Peyer's patch (tissue), 4 donors: Measurements from ENCODE around the gene UNKL. TPM values are rescaled to one million over a fixed set of nuclear protein-coding genes. Genes with fewer than 3 reads are reported as not detected.

Experiments
- DNase-seq, 3 donors: peaks; one replicate each; pipeline ENCODE4 v3.0.0-alpha.2; 2017 to 2019
- H3K27ac ChIP-seq, 4 donors: fragments of 200-600 bp; sonication (generic); one replicate each; pipeline ENCODE4 v1.5.1; 2016 to 2019
- H3K27me3 ChIP-seq, 2 donors: fragments of 200-600 bp; sonication (generic); one replicate each; pipeline ENCODE4 v1.5.1; 2019
- H3K36me3 ChIP-seq, 3 donors: fragments of 200-600 bp; sonication (generic); one replicate each; pipeline ENCODE4 v1.5.1; 2016 to 2019
- H3K4me1 ChIP-seq, 4 donors: fragments of 200-600 bp; sonication (generic); one replicate each; pipeline ENCODE4 v1.5.1; 2016 to 2019
- H3K4me3 ChIP-seq, 4 donors: fragments of 200-600 bp; sonication (generic); 1 replicate in 3 of 4; 2 replicates in 1 of 4; pipeline ENCODE4 v1.5.1; 2016 to 2019; ENCODE audit warnings: mild to moderate bottlenecking in 1 of 4
- H3K9me3 ChIP-seq, 4 donors: fragments of 200-600 bp; sonication (generic); one replicate each; pipeline ENCODE4 v1.5.1; 2016 to 2019; ENCODE audit warnings: mild to moderate bottlenecking in 1 of 4
- CTCF ChIP-seq, 6 experiments: fragments of 450-650 bp in 4 of 6; fragments of 200-600 bp in 2 of 6; sonication (generic) in 1 of 6; IDR thresholded peaks; one replicate each; pipeline ENCODE4 v1.5.1; 2017 to 2019; ENCODE audit warnings: antibody characterized with exemption in 6 of 6, mild to moderate bottlenecking in 3 of 6, moderate library complexity in 1 of 6
- POLR2A ChIP-seq, 2 donors: fragments of 450-650 bp; IDR thresholded peaks; one replicate each; pipeline ENCODE4 v1.5.1; 2017; ENCODE audit warnings: antibody characterized with exemption in 2 of 2, mild to moderate bottlenecking in 2 of 2, moderate library complexity in 2 of 2
- total RNA-seq, 4 donors: library from RNA; depleted of rRNA; stranded (reverse); fragments of >200 nt; gene quantifications; one replicate each; pipeline ENCODE4 v1.1.0, GENCODE V29; 2016

UNKL gene
- total RNA-seq, 4 donors from 2014 or later: 10.9 to 113 (median 38.4) TPM

DNA sequence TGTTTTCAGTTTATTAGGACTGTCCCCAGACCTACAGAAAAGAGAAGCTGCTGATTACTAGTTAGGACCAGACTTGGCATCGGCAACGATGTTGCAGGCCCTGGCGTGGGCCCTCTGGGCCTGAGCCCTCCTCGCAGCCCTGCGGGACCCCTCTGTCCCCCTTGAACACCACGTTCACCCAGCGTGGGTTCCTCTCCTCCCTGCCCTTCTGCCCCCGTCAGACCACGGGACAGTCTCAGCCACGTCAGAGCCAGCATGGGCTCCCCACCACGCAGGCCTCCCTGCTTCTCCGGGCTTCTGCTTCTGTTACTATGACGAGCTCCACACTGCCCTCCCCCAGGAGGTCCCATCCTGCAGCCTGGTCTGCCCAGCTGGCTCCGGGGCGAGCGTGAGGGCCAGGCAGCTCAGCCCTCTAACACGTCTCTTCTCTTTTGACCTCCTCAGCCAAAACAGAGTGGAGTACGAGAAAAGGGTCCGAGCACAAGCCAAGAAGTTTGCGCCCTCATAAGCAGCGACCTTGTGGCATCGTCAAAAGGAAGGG is 90.1 kb downstream of the UNKL start:
- H3K36me3 ChIP-seq: peaks cover 0 to 58% (median 0%) of the 10 kb centered on the region in 3 donors
- no peaks in the 10 kb centered on the region for H3K27me3 ChIP-seq
- H3K27ac ChIP-seq: no peak overlapping the region
- no peak overlapping the region for H3K4me3 ChIP-seq
- H3K9me3 ChIP-seq: no peaks in the 10 kb centered on the region
- DNase-seq: no peak
- H3K4me1 ChIP-seq: no peaks in the 10 kb centered on the region
- TF ChIP-seq CTCF (IDR thresholded peaks at IDR 0.05): no peak
- TF ChIP-seq POLR2A (IDR thresholded peaks at IDR 0.05): no peak

GRCh38 chr16:1323296-1324239 is 90.9 kb downstream of the UNKL start:
- no peak for DNase-seq
- no peaks in the 10 kb centered on the region for H3K9me3 ChIP-seq
- no peaks in the 10 kb centered on the region for H3K27me3 ChIP-seq
- peaks cover 0 to 66% (median 0%) of the 10 kb centered on the region in 3 donors for H3K36me3 ChIP-seq
- no peak for TF ChIP-seq CTCF (IDR thresholded peaks at IDR 0.05)
- no peak for TF ChIP-seq POLR2A (IDR thresholded peaks at IDR 0.05)
- H3K4me3 ChIP-seq: no peak overlapping the region
- no peak overlapping the region for H3K27ac ChIP-seq
- H3K4me1 ChIP-seq: no peaks in the 10 kb centered on the region

GRCh38 chr16:1322407-1322806 is 92.1 kb downstream of the UNKL start:
- no peak for TF ChIP-seq CTCF (IDR thresholded peaks at IDR 0.05)
- no peak for TF ChIP-seq POLR2A (IDR thresholded peaks at IDR 0.05)
- no peak for DNase-seq
- Histone ChIP-seq H3K9me3 (no peaks in the 10 kb centered on the region), H3K36me3 (peaks cover 0 to 78% (median 0%) of the 10 kb centered on the region in 3 donors), H3K27me3 (no peaks in the 10 kb centered on the region), H3K4me1 (no peaks in the 10 kb centered on the region), H3K27ac (no peak overlapping the region), H3K4me3 (no peak overlapping the region)

GRCh38 chr16:1320658-1321240 is 93.8 kb downstream of the UNKL start:
- Histone ChIP-seq H3K4me3 (no peak overlapping the region), H3K36me3 (peaks cover 0 to 91% (median 0%) of the 10 kb centered on the region in 3 donors)

GRCh38 chr16:1320097-1320496 is 94.4 kb downstream of the UNKL start:
- no peak for DNase-seq
- no peaks in the 10 kb centered on the region for H3K9me3 ChIP-seq
- no peak overlapping the region for H3K27ac ChIP-seq
- no peaks in the 10 kb centered on the region for H3K27me3 ChIP-seq
- no peaks in the 10 kb centered on the region for H3K4me1 ChIP-seq
- no peak for TF ChIP-seq CTCF (IDR thresholded peaks at IDR 0.05)
- TF ChIP-seq POLR2A (IDR thresholded peaks at IDR 0.05): no peak
- H3K4me3 ChIP-seq: no peak overlapping the region
- peaks cover 0 to 91% (median 0%) of the 10 kb centered on the region in 3 donors for H3K36me3 ChIP-seq

More at GRCh38 chr16:1320658-1321240, 93.8 kb downstream of the UNKL start:
- Histone ChIP-seq H3K9me3 (no peaks in the 10 kb centered on the region), H3K27ac (no peak overlapping the region), H3K27me3 (no peaks in the 10 kb centered on the region), H3K4me1 (no peaks in the 10 kb centered on the region)
- TF ChIP-seq CTCF (IDR thresholded peaks at IDR 0.05): no peak
- no peak for TF ChIP-seq POLR2A (IDR thresholded peaks at IDR 0.05)
- DNase-seq: no peak
